Measurements from ENCODE around the gene CPNE6. TPM values are rescaled to one million over a fixed set of nuclear protein-coding genes. Genes with fewer than 3 reads are reported as not detected.

CPNE6 gene
- total RNA-seq, 1 experiment from 2014 or later: not detected

DNA sequence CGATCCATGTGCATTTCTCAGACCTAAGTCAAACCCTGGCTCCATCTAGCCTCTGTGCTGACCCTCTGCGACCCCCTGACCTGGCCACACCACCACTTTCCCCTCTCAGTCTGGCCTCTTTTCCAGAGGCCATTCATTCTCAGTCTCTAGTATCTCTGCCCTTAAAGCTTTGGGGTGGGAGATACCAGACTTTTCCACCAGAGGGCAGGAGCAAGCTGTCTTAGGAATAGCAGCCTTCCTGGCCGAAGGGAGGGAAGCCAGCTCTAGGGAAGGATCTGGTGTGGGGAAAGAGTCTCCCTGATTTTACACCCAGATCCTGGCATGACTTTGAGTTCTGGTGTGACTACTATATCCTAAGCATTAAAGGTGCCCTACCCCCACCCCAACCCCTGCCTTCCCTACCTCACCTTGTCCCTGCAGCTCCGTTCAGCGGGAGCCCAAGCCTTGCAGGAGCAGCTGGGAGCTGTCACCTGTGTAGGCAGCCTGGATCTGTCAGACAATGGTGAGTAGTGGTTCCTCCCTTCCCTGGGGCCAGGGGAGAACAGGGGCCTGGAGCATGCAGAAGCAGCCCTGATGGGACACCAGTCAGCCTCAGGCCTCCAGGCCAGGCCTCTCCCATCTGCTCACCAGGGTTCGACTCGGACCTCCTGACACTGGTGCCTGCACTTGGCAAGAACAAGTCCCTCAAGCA lies 13.0 kb upstream of the CPNE6 start:
- BruUV-seq (replicated peaks): no TSS peak
- intact Hi-C loops (cut with micrococcal nuclease; ENCODE audit: unreplicated experiment): loop anchor here (1.0 to 5.0 kb wide), 4 partner anchors 32 to 239 kb away; partner anchors contain the start of genes DHRS1, IRF9 and NOP9
- CTCF ChIA-PET: interaction anchor here (0.6 to 2.8 kb wide), 15 partner anchors 11 to 443 kb away, joined by 3 to 57 read pairs (median 6); partner anchors contain the start of genes CIDEB, DCAF11, IRF9 and NRL

DNA sequence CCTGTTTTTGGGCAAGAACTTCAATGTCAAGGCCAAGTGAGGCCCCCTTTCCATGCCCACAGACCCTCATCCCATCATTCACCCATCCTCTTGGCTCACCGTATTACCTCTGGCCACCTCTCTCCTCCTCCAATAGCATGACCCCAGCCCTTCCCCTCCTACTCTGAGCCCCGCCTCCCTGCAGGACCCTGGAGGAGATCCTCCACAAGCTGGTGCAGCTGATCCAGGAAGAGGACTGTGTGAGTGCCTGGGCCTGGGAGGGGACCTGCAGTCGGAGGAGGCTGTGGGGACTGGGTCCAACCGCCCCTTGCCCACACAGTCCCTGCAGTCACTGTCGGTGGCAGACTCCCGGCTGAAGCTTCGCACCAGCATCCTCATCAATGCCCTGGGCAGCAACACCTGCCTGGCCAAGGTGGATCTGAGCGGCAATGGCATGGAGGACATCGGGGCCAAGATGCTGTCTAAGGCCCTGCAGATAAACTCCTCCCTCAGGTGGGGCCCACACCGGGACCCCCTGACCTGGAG lies 12.3 kb upstream of the CPNE6 start:
- ChIA-PET CTCF (interaction anchor here (0.7 to 2.8 kb wide), 12 partner anchors 11 to 444 kb away, joined by 3 to 57 read pairs (median 6); partner anchors contain the start of genes DCAF11, IRF9 and NRL), POLR2A (ENCODE audit: low non-redundant PET) (no interaction called here)
- BruUV-seq (replicated peaks): no TSS peak
- no peaks in the 10 kb centered on the region for H3K36me3 ChIP-seq (ENCODE audit: insufficient read depth, low read length, poor library complexity, severe bottlenecking)
- no peaks in the 10 kb centered on the region for H3K4me1 ChIP-seq (ENCODE audit: insufficient read depth, low read length, poor library complexity, severe bottlenecking)
- intact Hi-C loops (cut with micrococcal nuclease; ENCODE audit: unreplicated experiment): loop anchor here (1.0 to 5.0 kb wide), 4 partner anchors 31 to 238 kb away; partner anchors contain the start of genes DHRS1, IRF9 and NOP9
- no peaks in the 10 kb centered on the region for H3K9me3 ChIP-seq (ENCODE audit: low read depth, low read length, poor library complexity, severe bottlenecking)
- DNase-seq (ENCODE audit: low spot score): no peak
- H3K4me3 ChIP-seq (ENCODE audit: low read depth, low read length, poor library complexity, severe bottlenecking): no peak overlapping the region
- H3K27ac ChIP-seq (ENCODE audit: low read depth, low read length, poor library complexity, severe bottlenecking): no peak overlapping the region
- no peaks in the 10 kb centered on the region for H3K27me3 ChIP-seq (replicated peaks; ENCODE audit: insufficient read depth, low read depth, low read length, poor library complexity)
- no peak for TF ChIP-seq EZH2 (IDR thresholded peaks at IDR 0.05; ENCODE audit: borderline replicate concordance, low read depth, low read length, poor library complexity, severe bottlenecking)
- TF ChIP-seq, protein P1, sequence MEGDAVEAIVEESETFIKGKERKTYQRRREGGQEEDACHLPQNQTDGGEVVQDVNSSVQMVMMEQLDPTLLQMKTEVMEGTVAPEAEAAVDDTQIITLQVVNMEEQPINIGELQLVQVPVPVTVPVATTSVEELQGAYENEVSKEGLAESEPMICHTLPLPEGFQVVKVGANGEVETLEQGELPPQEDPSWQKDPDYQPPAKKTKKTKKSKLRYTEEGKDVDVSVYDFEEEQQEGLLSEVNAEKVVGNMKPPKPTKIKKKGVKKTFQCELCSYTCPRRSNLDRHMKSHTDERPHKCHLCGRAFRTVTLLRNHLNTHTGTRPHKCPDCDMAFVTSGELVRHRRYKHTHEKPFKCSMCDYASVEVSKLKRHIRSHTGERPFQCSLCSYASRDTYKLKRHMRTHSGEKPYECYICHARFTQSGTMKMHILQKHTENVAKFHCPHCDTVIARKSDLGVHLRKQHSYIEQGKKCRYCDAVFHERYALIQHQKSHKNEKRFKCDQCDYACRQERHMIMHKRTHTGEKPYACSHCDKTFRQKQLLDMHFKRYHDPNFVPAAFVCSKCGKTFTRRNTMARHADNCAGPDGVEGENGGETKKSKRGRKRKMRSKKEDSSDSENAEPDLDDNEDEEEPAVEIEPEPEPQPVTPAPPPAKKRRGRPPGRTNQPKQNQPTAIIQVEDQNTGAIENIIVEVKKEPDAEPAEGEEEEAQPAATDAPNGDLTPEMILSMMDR (conservative IDR thresholded peaks at IDR 0.05; ENCODE audit: low read depth, low read length): no peak

More for the DNA sequence above, 13.0 kb upstream of the CPNE6 start:
- POLR2A ChIA-PET (ENCODE audit: low non-redundant PET): no interaction called here
- TF ChIP-seq EZH2 (IDR thresholded peaks at IDR 0.05; ENCODE audit: borderline replicate concordance, low read depth, low read length, poor library complexity, severe bottlenecking): no peak
- TF ChIP-seq, protein P1 (conservative IDR thresholded peaks at IDR 0.05; ENCODE audit: low read depth, low read length): peak; percentile 80
- Histone ChIP-seq H3K4me3 (ENCODE audit: low read depth, low read length, poor library complexity, severe bottlenecking) (no peak overlapping the region), H3K9me3 (ENCODE audit: low read depth, low read length, poor library complexity, severe bottlenecking) (no peaks in the 10 kb centered on the region), H3K27ac (ENCODE audit: low read depth, low read length, poor library complexity, severe bottlenecking) (no peak overlapping the region), H3K27me3 (replicated peaks; ENCODE audit: insufficient read depth, low read depth, low read length, poor library complexity) (peaks cover 3% of the 10 kb centered on the region), H3K36me3 (ENCODE audit: insufficient read depth, low read length, poor library complexity, severe bottlenecking) (no peaks in the 10 kb centered on the region), H3K4me1 (ENCODE audit: insufficient read depth, low read length, poor library complexity, severe bottlenecking) (no peaks in the 10 kb centered on the region)
- DNase-seq (ENCODE audit: low spot score): peak; percentile 80

DNA sequence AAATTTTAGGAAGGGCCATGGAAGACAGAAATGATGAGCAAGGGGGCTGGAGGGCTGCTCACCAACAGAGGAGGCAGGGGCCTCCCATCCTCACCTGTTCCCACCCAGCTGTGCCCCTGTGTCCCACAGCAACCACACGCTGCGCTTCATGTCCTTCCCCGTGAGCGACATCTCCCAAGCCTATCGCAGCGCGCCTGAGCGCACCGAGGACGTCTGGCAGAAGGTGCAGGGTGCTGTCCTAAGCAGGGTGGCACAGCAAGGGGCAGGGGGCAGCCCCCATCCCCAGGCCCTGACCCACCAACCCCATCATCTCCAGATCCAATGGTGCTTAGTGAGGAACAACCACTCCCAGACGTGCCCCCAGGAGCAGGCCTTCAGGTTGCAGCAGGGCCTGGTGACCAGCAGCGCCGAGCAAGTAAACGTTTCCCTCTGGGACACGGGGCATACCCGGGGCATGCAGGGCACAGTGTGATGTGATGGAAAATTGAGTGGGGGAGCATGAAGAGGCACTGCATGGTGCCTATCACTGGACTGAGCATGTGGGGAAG lies 11.4 kb upstream of the CPNE6 start:
- Histone ChIP-seq H3K36me3 (ENCODE audit: insufficient read depth, low read length, poor library complexity, severe bottlenecking) (no peaks in the 10 kb centered on the region), H3K4me3 (ENCODE audit: low read depth, low read length, poor library complexity, severe bottlenecking) (no peak overlapping the region), H3K9me3 (ENCODE audit: low read depth, low read length, poor library complexity, severe bottlenecking) (no peaks in the 10 kb centered on the region), H3K4me1 (ENCODE audit: insufficient read depth, low read length, poor library complexity, severe bottlenecking) (no peaks in the 10 kb centered on the region), H3K27me3 (replicated peaks; ENCODE audit: insufficient read depth, low read depth, low read length, poor library complexity) (no peaks in the 10 kb centered on the region), H3K27ac (ENCODE audit: low read depth, low read length, poor library complexity, severe bottlenecking) (no peak overlapping the region)
- BruUV-seq (replicated peaks): no TSS peak
- POLR2A ChIA-PET (ENCODE audit: low non-redundant PET): no interaction called here
- no peak for DNase-seq (ENCODE audit: low spot score)
- TF ChIP-seq EZH2 (IDR thresholded peaks at IDR 0.05; ENCODE audit: borderline replicate concordance, low read depth, low read length, poor library complexity, severe bottlenecking): no peak
- TF ChIP-seq, protein P1 (conservative IDR thresholded peaks at IDR 0.05; ENCODE audit: low read depth, low read length): no peak
- intact Hi-C loops (cut with micrococcal nuclease; ENCODE audit: unreplicated experiment): loop anchor here (5.0 kb wide), 2 partner anchors 47 to 237 kb away; partner anchors contain the start of genes DHRS1 and NOP9
- CTCF ChIA-PET: interaction anchor here (1.6 kb wide), 1 partner anchor 21 kb away, joined by 3 read pairs; no protein-coding TSS in a partner anchor

Measured in A673 (cell line).